RWPE2 (cell line): ENCODE results near the gene VPS8.

Experiments used
- ATAC-seq: fragments of 200-7000 bp; cut with Tn5 transposase; 3 replicates; pipeline ENCODE4 v1.9.1; 2021; ENCODE audit warnings: low read depth
- DNase-seq: peaks from one replicate; pipeline ENCODE4 v3.0.0-alpha.2; 2020; ENCODE audit warnings: low spot score
- H3K27ac ChIP-seq: fragments of 450-650 bp; 2 replicates; pipeline ENCODE4 v1.5.1; 2017; ENCODE audit warnings: mild to moderate bottlenecking; ENCODE audit not compliant: poor library complexity, severe bottlenecking
- H3K27me3 ChIP-seq: fragments of 250-450 bp; sonication (Bioruptor Pico); 2 replicates; pipeline ENCODE4 v1.5.1; 2021; ENCODE audit warnings: mild to moderate bottlenecking, moderate library complexity; ENCODE audit not compliant: insufficient read depth, poor library complexity, severe bottlenecking
- H3K36me3 ChIP-seq: fragments of 250-450 bp; sonication (Bioruptor Pico); 2 replicates; pipeline ENCODE4 v1.5.1; 2020; ENCODE audit warnings: low read depth, mild to moderate bottlenecking, moderate library complexity
- H3K4me1 ChIP-seq: fragments of 250-450 bp; sonication (Bioruptor Pico); 2 replicates; pipeline ENCODE4 v1.5.1; 2021; ENCODE audit warnings: mild to moderate bottlenecking, moderate library complexity; ENCODE audit not compliant: insufficient read depth, poor library complexity, severe bottlenecking
- H3K4me3 ChIP-seq: fragments of 250-450 bp; sonication (Bioruptor Pico); 2 replicates; pipeline ENCODE4 v1.5.1; 2021; ENCODE audit warnings: mild to moderate bottlenecking, moderate library complexity; ENCODE audit not compliant: severe bottlenecking
- H3K9me3 ChIP-seq: fragments of 250-450 bp; sonication (Bioruptor Pico); 2 replicates; pipeline ENCODE4 v1.5.1; 2021; ENCODE audit warnings: mild to moderate bottlenecking, moderate library complexity; ENCODE audit not compliant: severe bottlenecking
- TF ChIP-seq, protein P1 (sequence below): fragments of 450-650 bp; IDR thresholded peaks from one replicate; pipeline ENCODE4 v1.5.1; 2017; ENCODE audit warnings: mild to moderate bottlenecking, moderate library complexity; ENCODE audit not compliant: poor library complexity, severe bottlenecking

The VPS8 gene

DNA sequence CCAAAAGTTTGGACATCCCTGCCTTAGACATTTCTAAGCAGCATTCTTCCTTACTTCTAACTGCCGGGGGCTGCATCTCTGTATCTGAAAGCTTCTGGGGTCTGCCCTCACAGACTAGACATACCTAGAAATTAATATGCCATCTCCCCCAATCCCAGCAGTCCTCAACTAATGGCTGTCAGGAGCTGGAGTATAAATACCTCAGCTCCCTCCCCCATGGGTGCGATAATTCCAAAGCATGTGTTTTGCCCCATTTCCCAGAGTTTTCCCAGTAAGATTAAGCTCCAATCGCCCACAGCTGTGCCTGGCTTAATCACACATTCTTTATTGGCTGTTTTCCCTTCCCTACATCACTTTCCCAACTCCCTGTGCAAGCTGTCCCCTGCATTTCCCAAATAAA is 13.8 kb upstream of the VPS8 start:
- Histone ChIP-seq H3K27me3 (no peaks in the 10 kb centered on the region), H3K9me3 (no peaks in the 10 kb centered on the region), H3K4me3 (no peak overlapping the region), H3K27ac (no peak overlapping the region), H3K4me1 (no peaks in the 10 kb centered on the region), H3K36me3 (no peaks in the 10 kb centered on the region)
- no peak for DNase-seq
- no peak for ATAC-seq
- TF ChIP-seq, protein P1, sequence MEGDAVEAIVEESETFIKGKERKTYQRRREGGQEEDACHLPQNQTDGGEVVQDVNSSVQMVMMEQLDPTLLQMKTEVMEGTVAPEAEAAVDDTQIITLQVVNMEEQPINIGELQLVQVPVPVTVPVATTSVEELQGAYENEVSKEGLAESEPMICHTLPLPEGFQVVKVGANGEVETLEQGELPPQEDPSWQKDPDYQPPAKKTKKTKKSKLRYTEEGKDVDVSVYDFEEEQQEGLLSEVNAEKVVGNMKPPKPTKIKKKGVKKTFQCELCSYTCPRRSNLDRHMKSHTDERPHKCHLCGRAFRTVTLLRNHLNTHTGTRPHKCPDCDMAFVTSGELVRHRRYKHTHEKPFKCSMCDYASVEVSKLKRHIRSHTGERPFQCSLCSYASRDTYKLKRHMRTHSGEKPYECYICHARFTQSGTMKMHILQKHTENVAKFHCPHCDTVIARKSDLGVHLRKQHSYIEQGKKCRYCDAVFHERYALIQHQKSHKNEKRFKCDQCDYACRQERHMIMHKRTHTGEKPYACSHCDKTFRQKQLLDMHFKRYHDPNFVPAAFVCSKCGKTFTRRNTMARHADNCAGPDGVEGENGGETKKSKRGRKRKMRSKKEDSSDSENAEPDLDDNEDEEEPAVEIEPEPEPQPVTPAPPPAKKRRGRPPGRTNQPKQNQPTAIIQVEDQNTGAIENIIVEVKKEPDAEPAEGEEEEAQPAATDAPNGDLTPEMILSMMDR: no peak

DNA sequence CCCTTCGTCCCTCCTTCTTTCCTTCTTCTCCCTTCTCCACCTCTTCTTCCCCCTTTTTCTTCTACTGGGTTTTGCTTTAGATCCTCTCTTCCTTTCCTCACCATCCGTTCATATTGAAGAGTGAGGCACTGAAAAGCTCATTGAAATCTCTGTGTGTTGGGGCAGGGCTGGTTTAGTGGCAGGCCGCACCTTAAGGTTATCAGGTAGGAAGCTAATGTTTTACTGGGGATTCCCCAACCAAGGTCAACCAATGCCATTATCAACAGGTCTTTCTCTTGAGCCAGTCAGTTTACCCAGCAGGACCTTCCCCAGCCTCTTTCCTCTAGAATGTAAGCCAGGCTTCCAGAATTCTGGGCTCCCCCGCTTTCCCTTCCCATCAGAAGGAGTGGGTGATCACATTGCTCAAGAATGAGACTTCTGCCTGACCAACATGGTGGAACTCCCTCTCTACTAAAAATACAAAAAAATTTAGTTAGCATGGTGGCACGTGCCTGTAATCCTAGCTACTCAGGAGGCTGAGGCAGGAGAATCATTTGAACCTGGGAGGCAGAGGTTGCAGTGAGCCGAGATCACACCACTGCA is 11.5 kb upstream of the VPS8 start:
- Histone ChIP-seq H3K4me3 (no peak overlapping the region), H3K4me1 (no peaks in the 10 kb centered on the region), H3K27me3 (no peaks in the 10 kb centered on the region), H3K9me3 (no peaks in the 10 kb centered on the region), H3K36me3 (no peaks in the 10 kb centered on the region), H3K27ac (no peak overlapping the region)
- no peak for DNase-seq
- ATAC-seq: no peak
- TF ChIP-seq, protein P1: no peak

DNA sequence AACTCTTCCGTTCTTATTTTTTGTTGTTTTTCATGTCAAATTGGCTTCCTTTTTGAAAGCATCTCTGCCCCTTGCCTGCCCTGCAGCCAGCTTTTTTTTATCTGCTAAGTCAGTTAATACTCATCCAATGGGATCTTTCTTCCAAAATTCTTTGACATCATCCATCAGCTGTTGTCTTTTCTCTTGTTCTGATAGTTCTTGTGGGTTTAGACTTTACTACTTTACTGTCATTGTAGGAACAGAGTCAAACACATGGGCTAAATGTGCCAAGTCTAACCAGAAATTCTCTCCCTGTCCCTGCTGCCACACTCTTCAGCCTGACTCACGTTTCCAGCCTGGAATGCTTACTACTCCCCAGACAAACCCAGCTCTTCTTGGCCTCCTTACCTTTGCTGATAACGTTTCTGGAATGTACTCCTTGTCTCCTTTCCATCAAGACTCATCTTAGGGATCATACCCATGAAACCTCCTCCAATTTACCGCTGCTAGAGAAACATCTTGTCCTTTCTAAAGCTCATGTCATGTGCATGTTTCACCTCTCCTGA is 10.7 kb upstream of the VPS8 start:
- Histone ChIP-seq H3K27ac (no peak overlapping the region), H3K9me3 (no peaks in the 10 kb centered on the region), H3K27me3 (no peaks in the 10 kb centered on the region), H3K36me3 (no peaks in the 10 kb centered on the region), H3K4me1 (no peaks in the 10 kb centered on the region), H3K4me3 (no peak overlapping the region)
- DNase-seq (no peak), ATAC-seq (no peak)
- TF ChIP-seq, protein P1: no peak

DNA sequence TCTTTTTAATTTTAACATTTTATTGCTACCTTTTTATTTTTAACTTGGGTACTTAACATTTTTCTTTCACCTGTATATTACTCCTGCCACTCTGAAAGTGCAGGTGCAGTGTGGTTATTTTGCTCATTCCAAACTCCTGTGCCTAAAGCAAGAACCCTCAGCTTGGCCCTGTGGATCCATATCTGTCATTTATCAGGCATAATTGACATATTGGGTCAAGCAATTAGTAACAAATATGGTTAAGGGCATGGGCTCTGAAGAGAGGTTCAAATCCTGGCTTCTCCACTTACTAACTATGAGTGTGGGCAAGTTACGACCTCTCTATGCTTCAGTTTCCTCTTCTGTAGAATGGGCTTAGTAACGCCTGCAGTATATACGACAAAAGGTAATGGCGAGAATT is 9.8 kb upstream of the VPS8 start:
- no peak for DNase-seq
- no peak overlapping the region for H3K4me3 ChIP-seq
- no peak for ATAC-seq

DNA sequence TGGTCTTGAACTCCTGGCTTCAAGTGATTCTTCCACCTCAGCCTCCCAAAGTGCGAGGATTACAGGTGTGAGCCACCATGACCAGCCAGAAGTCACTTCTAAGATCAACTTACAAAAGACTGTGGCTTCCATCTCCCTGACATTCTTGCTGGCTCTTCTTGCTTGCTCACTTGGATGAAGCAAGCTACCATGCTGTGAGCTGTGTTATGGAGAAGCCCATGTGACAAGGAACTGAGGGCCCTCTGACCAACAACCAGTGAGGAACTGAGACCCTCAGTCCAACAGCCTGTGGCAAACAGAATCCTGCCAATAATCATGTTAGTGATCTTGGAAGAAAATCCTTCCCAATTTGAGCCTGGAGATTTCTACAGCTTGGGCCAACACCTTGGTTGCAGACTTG is 7.2 kb upstream of the VPS8 start:
- ATAC-seq (no peak), DNase-seq (no peak)
- TF ChIP-seq, protein P1: no peak
- Histone ChIP-seq H3K4me1 (no peaks in the 10 kb centered on the region), H3K4me3 (no peak overlapping the region), H3K9me3 (no peaks in the 10 kb centered on the region), H3K27me3 (no peaks in the 10 kb centered on the region), H3K36me3 (no peaks in the 10 kb centered on the region), H3K27ac (no peak overlapping the region)

More for the DNA sequence above, 9.8 kb upstream of the VPS8 start:
- Histone ChIP-seq H3K36me3 (no peaks in the 10 kb centered on the region), H3K9me3 (no peaks in the 10 kb centered on the region), H3K4me1 (no peaks in the 10 kb centered on the region), H3K27ac (no peak overlapping the region), H3K27me3 (no peaks in the 10 kb centered on the region)
- TF ChIP-seq, protein P1: no peak
